Measurements from ENCODE around the gene PANK2. TPM values are rescaled to one million over a fixed set of nuclear protein-coding genes. Genes with fewer than 3 reads are reported as not detected.

PANK2 gene
- total and polyA plus RNA-seq, 2 donors (not counting 1 experiment from before 2014, with no cell fraction given): 33.7 to 51.7 TPM

DNA sequence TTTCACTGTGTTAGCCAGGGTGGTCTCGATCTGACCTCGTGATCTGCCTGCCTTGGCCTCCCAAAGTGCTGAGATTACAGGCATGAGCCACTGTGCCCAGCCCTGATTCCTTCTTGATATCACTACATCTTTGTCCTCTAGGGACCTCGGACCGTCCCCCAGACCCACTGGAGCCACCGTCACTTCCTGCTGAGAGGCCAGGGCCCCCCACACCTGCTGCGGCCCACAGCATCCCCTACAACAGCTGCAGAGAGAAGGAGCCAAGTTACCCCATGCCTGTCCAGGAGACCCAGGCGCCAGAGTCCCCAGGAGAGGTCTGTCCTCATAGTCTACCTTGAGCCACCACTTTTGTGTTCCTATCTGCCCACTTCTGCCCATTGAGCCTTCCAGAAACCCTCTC is 28.0 kb upstream of the PANK2 start:
- Histone ChIP-seq H3K4me3 (replicated peaks in 1 of 4; ENCODE audit: control extremely low read depth in 1 of 4, insufficient read depth in 1 of 4, low read depth in 3 of 4, low read length in 4 of 4) (no peak overlapping the region), H3K4me2 (ENCODE audit: extremely low read depth, insufficient read depth, low read length) (no peak overlapping the region), H3K9ac (ENCODE audit: insufficient read depth, low read length) (no peak overlapping the region), H4K20me1 (ENCODE audit: control insufficient read depth, extremely low read depth, insufficient read depth, low read length) (no peaks in the 10 kb centered on the region), H3K4me1 (ENCODE audit: control insufficient read depth, extremely low read depth, insufficient read depth, low read length) (no peaks in the 10 kb centered on the region), H3K27me3 (ENCODE audit: control insufficient read depth, insufficient read depth, low read length) (no peaks in the 10 kb centered on the region), H3K9me3 (ENCODE audit: control insufficient read depth, insufficient read depth, low read depth, low read length) (no peaks in the 10 kb centered on the region), H2AFZ (ENCODE audit: low read length) (no peak overlapping the region), H3K36me3 (ENCODE audit: control insufficient read depth, insufficient read depth, low read length) (peaks cover 43% of the 10 kb centered on the region), H3K27ac (ENCODE audit: insufficient read depth, low read length) (no peak overlapping the region), H3K79me2 (ENCODE audit: control insufficient read depth, insufficient read depth, low read length) (no peaks in the 10 kb centered on the region)
- TF ChIP-seq, protein P1, sequence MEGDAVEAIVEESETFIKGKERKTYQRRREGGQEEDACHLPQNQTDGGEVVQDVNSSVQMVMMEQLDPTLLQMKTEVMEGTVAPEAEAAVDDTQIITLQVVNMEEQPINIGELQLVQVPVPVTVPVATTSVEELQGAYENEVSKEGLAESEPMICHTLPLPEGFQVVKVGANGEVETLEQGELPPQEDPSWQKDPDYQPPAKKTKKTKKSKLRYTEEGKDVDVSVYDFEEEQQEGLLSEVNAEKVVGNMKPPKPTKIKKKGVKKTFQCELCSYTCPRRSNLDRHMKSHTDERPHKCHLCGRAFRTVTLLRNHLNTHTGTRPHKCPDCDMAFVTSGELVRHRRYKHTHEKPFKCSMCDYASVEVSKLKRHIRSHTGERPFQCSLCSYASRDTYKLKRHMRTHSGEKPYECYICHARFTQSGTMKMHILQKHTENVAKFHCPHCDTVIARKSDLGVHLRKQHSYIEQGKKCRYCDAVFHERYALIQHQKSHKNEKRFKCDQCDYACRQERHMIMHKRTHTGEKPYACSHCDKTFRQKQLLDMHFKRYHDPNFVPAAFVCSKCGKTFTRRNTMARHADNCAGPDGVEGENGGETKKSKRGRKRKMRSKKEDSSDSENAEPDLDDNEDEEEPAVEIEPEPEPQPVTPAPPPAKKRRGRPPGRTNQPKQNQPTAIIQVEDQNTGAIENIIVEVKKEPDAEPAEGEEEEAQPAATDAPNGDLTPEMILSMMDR (conservative IDR thresholded peaks at IDR 0.05 in 1 of 2, IDR thresholded peaks at IDR 0.05 in 1 of 2; ENCODE audit: low read depth in 1 of 2, low read length in 2 of 2): no peak
- TF ChIP-seq EZH2 (IDR thresholded peaks at IDR 0.05; ENCODE audit: low read length, missing control alignments): no peak
- no peak for DNase-seq (ENCODE audit: low read depth in 2 of 2)

DNA sequence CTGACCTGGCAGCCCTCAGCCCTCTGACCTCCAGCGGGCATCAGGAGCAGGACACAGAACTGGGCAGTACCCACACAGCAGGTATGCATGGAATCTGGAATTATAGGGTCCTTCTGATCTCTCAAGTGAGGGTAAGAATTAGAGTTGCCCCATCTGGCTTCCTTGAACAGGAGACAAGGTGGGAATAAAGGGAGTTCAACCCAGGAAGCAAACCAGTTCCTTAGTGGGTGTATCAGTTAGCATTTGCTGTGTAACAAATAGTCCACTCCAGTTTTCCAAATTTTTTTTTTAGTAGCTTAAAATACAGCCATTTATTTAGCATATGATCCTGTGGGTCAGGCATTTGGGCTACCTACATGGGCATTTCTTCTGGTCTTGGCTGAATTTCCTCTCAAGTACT is 26.9 kb upstream of the PANK2 start:
- no peak for TF ChIP-seq EZH2 (IDR thresholded peaks at IDR 0.05; ENCODE audit: low read length, missing control alignments)
- TF ChIP-seq, protein P1 (conservative IDR thresholded peaks at IDR 0.05 in 1 of 2, IDR thresholded peaks at IDR 0.05 in 1 of 2; ENCODE audit: low read depth in 1 of 2, low read length in 2 of 2): no peak
- Histone ChIP-seq H2AFZ (ENCODE audit: low read length) (no peak overlapping the region), H3K9ac (ENCODE audit: insufficient read depth, low read length) (no peak overlapping the region), H3K4me3 (replicated peaks in 1 of 4; ENCODE audit: control extremely low read depth in 1 of 4, insufficient read depth in 1 of 4, low read depth in 3 of 4, low read length in 4 of 4) (no peak overlapping the region), H3K27ac (ENCODE audit: insufficient read depth, low read length) (no peak overlapping the region), H3K9me3 (ENCODE audit: control insufficient read depth, insufficient read depth, low read depth, low read length) (no peaks in the 10 kb centered on the region), H3K27me3 (ENCODE audit: control insufficient read depth, insufficient read depth, low read length) (no peaks in the 10 kb centered on the region), H3K36me3 (ENCODE audit: control insufficient read depth, insufficient read depth, low read length) (peaks cover 42% of the 10 kb centered on the region), H3K4me2 (ENCODE audit: extremely low read depth, insufficient read depth, low read length) (no peak overlapping the region), H4K20me1 (ENCODE audit: control insufficient read depth, extremely low read depth, insufficient read depth, low read length) (no peaks in the 10 kb centered on the region), H3K4me1 (ENCODE audit: control insufficient read depth, extremely low read depth, insufficient read depth, low read length) (no peaks in the 10 kb centered on the region), H3K79me2 (ENCODE audit: control insufficient read depth, insufficient read depth, low read length) (no peaks in the 10 kb centered on the region)
- DNase-seq (ENCODE audit: low read depth in 2 of 2): no peak

DNA sequence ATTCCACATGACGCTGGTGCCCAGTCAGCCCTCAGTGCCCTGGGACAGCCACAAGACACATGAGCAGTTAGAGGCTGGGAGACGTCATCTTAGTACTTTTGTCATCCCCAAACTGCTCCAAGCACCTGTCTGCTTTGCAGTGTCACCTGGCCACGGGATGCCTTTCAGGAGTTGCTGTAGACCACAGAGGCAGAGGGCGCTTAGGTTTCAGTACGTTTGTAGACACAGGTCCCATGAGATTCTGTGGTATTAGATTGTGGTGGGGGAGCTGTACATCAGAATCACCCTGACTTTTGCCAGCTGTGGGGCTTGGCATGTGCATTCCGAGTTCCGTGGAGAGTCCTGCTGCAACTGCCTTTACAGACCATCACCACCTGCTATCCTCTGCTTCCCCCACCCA is 25.9 kb upstream of the PANK2 start:
- DNase-seq (ENCODE audit: low read depth in 2 of 2): no peak
- Histone ChIP-seq H4K20me1 (ENCODE audit: control insufficient read depth, extremely low read depth, insufficient read depth, low read length) (no peaks in the 10 kb centered on the region), H3K9me3 (ENCODE audit: control insufficient read depth, insufficient read depth, low read depth, low read length) (no peaks in the 10 kb centered on the region), H3K27ac (ENCODE audit: insufficient read depth, low read length) (no peak overlapping the region), H3K4me1 (ENCODE audit: control insufficient read depth, extremely low read depth, insufficient read depth, low read length) (no peaks in the 10 kb centered on the region), H3K79me2 (ENCODE audit: control insufficient read depth, insufficient read depth, low read length) (no peaks in the 10 kb centered on the region), H3K27me3 (ENCODE audit: control insufficient read depth, insufficient read depth, low read length) (no peaks in the 10 kb centered on the region), H3K9ac (ENCODE audit: insufficient read depth, low read length) (no peak overlapping the region), H3K36me3 (ENCODE audit: control insufficient read depth, insufficient read depth, low read length) (peaks cover 37% of the 10 kb centered on the region), H3K4me3 (replicated peaks in 1 of 4; ENCODE audit: control extremely low read depth in 1 of 4, insufficient read depth in 1 of 4, low read depth in 3 of 4, low read length in 4 of 4) (no peak overlapping the region), H3K4me2 (ENCODE audit: extremely low read depth, insufficient read depth, low read length) (no peak overlapping the region), H2AFZ (ENCODE audit: low read length) (no peak overlapping the region)
- TF ChIP-seq, protein P1 (conservative IDR thresholded peaks at IDR 0.05 in 1 of 2, IDR thresholded peaks at IDR 0.05 in 1 of 2; ENCODE audit: low read depth in 1 of 2, low read length in 2 of 2): no peak
- no peak for TF ChIP-seq EZH2 (IDR thresholded peaks at IDR 0.05; ENCODE audit: low read length, missing control alignments)
